HG03378 (cell line): Measurements from ENCODE around the gene BTN2A1.

Source experiments
- ATAC-seq: cut with Tn5 transposase; IDR thresholded peaks from one replicate; pipeline ENCODE4 v1.9.1; 2021; ENCODE audit warnings: mild to moderate bottlenecking, moderate library complexity; ENCODE audit not compliant: unreplicated experiment

The BTN2A1 gene

DNA sequence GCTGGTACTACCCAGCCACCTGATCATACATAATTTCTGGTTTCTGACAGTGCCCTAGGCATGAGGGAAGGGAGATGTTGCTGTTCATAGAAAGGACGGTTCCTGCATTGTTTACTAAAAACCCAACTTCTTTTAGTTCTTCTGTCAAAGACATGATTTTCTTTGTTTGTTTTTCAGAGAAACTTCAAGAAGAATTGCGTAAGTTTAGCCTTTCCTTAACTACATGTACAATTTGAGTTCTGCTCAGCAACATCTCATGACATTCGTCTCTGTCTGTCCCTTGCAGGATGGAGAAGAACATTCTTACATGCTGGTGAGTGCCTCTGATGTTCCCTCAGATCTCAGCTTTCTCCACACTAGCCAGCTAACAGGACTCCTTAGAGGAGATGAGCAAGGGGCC is 8.0 kb downstream of the BTN2A1 start:
- no peak for ATAC-seq

GRCh38 chr6:26468829-26469228 is 11.1 kb downstream of the BTN2A1 start:
- ATAC-seq = no peak

DNA sequence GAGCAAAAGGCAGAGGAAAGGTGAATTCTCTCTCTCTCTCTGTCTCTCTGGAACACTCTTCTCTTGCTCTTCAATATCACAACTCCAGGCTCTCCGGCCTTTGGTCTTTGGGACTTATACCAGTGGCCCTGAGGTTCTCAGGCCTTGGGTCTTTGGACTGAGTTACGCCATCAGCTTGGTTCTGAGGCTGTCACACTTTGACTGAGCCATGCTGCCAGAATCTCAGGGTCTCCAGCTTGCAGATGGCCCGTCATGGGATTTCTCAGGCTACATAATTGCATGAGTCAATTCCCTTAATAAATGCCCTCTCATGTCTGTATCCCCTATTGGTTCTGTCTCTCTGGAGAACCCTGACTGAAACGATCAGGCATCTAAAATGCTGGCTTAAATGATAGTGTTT is 12.9 kb downstream of the BTN2A1 start:
- no peak for ATAC-seq

- no peak for ATAC-seq
These were observed 14.2 kb downstream of the BTN2A1 start for GRCh38 chr6:26471970-26472369.

DNA sequence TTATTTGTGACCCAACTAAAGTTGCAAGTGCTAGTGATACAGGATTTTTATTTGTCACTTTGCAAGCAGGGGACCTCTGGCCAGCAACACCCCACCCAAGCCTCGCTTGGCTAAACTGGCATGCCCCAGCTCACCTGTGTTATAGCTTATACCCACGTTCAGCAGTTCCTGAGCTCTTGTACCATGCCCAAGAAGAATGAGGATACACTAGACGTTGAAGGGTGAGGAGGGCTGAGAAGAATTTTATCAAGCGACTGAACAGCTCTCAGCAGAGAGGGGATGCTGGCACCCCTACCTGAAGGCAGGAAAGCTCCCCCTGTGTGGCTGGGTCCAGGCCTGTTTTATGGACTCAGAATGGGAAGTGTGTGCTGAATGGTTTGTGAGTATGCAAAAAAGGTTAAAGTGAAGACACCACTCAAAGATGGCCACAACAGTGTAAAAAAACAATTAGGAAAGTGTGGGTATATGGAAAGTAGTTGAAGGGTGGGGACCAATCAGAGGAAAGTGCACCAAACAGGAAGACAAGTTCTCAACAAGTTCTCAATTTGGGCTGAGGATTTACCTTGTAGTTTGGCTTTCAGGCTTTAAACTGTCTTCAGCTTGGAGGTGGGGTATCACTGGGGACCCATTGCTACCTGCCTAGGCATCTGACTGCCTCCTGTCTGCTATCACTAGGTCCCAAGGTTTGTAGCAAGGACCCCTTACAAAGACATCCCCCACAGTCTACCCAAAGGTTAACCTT is 15.0 kb downstream of the BTN2A1 start:
- ATAC-seq = no peak

- ATAC-seq = no peak
These were observed 15.6 kb downstream of the BTN2A1 start for GRCh38 chr6:26473429-26473757.

- ATAC-seq = peak; percentile 90
These were observed 16.1 kb downstream of the BTN2A1 start for GRCh38 chr6:26473758-26474438.

DNA sequence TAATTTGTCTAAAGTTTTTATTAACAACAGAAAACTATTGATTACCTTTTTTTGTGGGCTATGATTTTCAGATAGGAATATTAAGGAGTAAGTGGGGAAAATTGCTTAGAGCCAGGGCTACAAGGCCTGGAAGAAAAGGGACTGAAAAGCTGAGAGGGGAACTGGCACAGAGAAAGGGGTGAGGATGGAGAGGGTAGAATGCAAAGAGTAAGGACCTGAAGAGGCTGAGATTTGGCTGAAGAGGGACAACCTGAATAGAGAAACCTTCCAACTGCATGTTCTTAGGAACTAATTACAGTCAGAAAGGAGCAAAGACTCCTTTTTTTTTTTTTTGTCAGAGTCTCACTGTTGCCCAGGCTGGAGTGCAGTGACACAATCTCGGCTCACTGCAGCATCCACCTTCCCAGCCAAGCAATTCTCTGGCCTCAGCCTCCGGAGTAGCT is 16.7 kb downstream of the BTN2A1 start:
- no peak for ATAC-seq

DNA sequence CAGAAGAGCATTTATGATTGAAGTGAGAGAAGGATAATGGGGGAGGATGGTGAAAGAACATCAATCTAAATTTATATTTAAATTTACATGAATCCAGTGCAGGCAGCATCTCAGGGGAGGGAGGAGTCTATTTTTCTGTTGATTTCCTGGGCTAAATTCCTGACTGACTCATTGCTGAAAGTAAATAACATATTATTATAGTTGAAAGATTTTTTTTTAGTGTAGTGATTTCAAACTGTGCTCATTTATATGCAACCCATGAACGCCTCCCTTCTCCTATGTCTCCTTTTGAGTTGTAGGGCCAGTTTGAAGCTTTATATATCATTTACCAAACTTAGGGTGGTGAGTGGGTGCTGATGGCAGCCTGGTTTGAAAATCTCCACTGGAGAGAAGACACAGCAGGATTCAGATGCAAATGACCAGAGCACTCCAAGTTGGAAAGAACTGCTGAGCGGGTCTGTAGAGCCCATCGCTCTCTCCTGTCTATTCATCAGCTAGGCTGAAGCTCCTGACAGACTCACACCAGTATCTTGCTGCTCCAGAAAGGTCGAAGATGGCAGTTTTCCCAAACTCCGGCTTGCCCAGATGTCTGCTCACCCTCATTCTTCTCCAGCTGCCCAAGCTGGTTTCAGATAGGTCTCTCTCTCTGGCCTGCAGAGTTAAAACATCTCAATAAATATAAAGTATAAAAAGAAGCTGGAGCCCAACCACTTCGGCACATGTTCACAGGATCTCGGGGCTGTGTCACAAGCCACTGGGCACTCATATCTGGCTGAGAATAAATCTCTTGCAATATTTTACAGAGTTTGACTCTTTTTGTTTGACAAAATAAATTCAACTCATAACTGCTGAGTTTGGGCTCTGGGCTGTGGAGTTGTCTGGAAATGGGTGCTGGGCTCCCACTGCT is 18.3 kb downstream of the BTN2A1 start:
- ATAC-seq = no peak

- no peak for ATAC-seq
These were observed 19.1 kb downstream of the BTN2A1 start for GRCh38 chr6:26476896-26477295.

- no peak for ATAC-seq
These were observed 19.7 kb downstream of the BTN2A1 start for GRCh38 chr6:26477426-26477825.

DNA sequence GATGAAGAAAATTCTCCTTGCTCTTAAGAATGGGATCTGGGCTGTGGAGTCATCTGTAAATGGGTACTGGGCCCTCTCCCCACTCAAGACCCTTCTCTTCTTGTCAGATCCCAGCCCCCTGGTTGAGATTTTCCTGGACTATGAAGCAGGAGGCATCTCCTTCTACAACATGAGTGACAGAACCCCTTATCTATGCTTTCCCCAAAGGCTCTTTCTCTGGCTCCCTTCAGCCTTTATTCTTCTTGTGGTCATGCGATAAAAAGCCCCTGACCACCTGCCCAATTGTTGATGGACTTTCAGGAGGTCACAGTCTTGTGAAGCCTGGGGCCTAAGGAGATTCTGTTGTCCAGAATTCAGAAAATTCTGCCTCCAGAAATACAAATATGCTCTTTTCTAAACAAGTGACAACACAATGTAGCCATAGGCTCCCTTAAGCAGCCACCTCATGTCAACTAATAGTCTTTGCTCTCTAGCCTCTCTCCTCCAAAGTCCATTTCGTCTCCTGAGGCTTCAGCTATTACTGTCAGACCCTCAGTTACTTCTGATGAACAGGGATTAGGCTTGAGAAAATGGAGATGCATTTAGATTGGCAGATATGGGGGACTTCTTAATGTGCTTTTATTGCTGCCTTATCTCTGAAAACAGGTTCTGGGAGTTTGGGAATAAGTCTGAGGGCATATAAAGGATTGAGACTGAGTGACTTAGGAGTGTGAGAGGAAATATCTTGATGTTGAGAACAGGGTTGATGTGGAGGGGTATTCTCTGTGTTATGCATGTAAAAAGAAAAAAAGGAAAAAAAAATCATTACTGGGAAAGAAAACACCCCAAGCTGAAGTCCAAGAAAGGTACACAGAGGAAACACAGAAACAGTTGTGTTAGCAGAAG is 20.6 kb downstream of the BTN2A1 start:
- no peak for ATAC-seq

DNA sequence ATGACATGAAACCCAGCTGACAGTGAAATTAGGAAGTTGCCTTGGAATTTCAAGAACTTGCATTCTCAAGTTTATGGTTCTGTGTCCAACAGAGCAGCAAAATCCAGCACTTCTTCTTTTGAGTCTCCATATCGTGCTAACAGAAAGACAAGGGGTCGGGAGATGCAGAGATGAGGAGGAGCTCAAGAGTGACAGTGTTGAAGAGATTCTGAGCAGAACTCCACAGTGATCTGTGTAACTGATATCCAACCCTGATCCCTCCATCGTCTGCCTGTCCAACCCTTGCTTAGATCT is 21.2 kb downstream of the BTN2A1 start:
- no peak for ATAC-seq

GRCh38 chr6:26482338-26482737 is 24.6 kb downstream of the BTN2A1 start:
- no peak for ATAC-seq

DNA sequence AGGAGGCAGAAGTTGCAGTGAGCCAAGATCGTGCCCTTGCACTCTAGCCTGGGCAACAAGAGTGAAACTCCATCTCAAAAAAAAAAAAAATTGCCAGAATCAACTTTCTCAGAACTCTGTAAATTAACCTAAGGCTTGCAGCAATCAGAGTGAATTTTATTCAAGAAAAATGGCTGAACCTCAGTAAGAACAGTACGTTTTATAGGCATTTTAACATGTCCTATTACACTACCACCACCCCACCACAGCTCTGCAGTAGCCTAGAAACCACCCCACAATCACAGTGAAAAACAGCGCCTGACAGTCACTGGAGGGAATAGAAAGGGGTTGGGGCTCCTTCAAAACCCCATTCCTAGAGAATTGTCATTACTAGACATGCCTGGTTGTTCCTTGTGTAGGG is 26.0 kb downstream of the BTN2A1 start:
- ATAC-seq = no peak

DNA sequence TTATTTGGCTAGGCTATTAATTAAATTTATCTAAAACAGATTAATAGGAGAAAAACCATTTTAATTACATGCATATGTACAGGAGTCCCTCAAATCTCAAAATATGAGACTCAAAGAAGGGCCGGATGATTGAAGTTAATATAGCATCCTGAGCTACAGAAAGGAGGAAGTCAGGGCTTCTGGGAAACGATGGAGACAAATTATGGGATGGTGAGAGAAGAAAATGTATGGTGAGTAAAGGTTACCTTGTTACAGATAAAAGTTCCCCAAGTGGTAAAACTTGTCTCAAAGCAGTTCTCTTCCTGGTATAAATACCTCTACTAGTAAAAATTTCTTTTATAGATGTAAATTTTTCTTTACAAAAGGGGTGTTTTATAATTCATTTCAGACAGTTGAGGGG is 26.4 kb downstream of the BTN2A1 start:
- ATAC-seq = no peak

DNA sequence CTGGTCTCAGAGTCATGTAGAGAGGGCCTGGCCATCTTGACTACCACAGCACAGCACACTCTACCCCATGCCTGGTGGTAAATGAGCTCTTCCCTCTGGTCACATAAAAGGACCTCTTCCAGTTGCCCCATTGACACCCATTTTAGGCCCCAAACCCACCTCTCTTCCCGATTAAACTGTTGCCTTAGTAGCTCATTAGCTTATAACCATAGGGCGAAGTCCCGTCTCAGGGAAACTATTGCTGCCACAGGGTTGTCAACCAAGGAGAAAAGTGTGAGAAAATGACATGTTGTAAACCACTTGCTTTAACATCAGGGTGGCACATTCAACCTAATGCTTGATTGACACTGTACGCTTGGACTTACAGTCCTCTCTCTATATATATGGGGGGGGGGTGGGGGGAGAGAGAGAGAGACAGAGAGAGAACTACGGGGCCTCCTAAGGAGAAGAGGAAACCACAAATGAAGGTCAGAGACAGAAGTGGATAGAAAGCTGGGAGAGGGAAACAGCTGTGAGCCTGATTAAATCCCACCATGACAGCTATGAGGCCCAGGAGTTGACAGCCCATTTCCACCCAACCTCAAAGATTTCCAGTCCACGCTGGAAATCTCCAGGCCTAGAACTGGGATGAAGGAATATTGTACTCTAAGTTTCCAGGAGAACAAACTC is 27.5 kb downstream of the BTN2A1 start:
- ATAC-seq = no peak

- no peak for ATAC-seq
These were observed 28.6 kb downstream of the BTN2A1 start for GRCh38 chr6:26486358-26486757.

GRCh38 chr6:26487466-26487865 is 29.7 kb downstream of the BTN2A1 start:
- ATAC-seq = no peak
